GM18868 (cell line): ENCODE data around the gene SMC3.
"Not testable (repeated sequence)": the region's sequence is repeated elsewhere in the genome, so short reads cannot be mapped to it uniquely, and the experiment has no call there.

Experiments used
- ATAC-seq: cut with Tn5 transposase; IDR thresholded peaks from one replicate; pipeline ENCODE4 v1.9.1; 2021; ENCODE audit warnings: mild to moderate bottlenecking, moderate library complexity; ENCODE audit not compliant: unreplicated experiment

SMC3 gene

DNA sequence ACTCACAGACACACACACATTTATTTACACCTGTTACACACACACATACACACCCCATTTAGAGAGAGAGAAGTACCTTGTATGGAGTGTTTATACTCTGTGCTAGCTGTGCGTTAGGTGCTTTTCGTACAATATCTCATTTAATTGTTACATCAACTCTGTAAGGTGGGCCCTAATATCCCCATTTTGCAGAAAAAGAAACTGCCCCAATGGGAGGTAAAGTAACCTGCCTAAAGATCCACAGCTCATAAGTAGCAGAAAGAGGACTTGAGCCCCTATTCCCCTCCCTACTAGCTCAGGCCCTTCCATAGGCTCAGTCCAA is 52.9 kb downstream of the SMC3 start:
- no peak for ATAC-seq

DNA sequence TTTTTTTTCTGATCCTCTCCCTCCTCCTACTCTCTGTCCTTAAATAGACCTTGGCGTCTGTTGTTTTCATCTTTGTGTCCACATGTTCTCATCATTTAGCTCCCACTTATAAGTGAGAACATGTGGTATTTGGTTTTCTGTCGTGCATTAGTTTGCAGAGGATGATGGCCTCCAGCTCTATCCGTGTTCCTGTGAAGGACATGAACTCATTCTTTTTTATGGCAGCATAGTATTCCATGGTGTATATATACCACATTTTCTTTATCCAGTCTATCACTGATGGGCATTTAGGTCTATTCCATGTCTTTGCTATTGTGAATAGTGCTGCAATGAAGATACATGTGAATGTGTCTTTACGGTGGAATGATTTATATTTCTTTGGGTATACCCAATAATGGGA is 55.8 kb downstream of the SMC3 start:
- not testable (repeated sequence) for ATAC-seq

GRCh38 chr10:110625356-110625894 is 57.9 kb downstream of the SMC3 start:
- no peak for ATAC-seq

DNA sequence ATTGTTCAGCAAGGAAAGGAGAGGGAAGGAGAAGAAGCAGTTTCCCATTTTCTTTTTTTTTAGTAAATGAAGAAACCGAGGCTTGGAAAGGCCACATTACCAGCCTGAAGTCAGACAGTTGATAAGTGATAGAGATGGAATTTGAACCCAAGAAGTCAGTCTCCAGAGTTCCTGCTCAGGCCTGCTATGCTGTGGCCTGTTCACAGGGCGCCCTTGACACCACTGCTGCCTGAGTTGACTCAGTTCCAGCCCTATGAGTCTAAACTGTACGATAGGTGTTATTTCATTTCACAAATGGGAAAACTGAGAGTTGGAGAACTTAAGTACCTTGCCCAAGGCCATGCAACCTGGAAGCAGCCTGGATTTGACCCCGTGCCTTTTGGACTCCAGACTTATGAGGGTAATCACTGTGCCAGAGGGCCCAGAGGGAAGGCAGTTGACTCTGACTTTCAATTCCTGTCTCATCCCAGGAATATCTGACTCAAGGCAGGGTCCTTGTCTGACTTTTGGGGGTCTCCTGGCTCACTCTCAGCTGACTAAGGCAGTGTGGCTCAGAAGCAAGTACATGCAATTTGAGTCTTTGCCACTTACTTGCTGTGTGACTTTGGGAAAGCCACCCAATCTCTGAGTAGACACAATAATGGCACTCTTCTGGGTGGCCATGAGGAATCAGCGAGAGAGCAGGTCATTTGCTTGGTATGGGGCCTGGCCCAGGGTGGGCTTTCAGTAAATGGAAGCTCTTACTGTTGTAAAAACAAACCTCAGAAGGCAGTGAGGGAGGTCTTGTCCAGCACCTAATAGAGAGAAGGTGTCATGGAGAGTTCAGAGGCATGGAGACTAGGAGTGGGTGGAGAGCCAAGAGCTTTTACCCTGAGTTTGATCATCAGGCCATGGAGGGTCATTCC is 58.7 kb downstream of the SMC3 start:
- no peak for ATAC-seq

DNA sequence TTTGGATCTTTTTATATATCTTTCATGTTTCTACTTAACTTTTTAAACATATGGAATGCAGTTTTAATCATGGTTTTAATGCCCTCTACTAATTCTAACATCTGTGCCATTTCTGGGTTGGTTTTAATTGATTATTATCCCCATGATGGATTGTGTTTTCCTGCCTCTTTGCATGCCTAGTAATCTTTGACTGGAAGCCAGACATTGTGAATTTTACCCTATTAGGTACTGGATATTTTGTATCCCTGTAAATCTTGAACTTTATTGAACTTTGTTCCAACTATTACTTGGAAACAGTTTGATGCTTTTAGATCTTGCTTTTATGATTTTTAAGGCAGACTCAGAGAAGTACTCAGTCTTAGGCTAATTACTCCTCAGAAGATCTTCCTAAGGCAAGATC is 60.7 kb downstream of the SMC3 start:
- ATAC-seq = no peak

GRCh38 chr10:110629680-110630191 is 62.2 kb downstream of the SMC3 start:
- ATAC-seq = no peak

GRCh38 chr10:110631934-110632333 is 64.4 kb downstream of the SMC3 start:
- ATAC-seq = no peak

GRCh38 chr10:110632591-110633215 is 65.2 kb downstream of the SMC3 start:
- ATAC-seq = no peak

DNA sequence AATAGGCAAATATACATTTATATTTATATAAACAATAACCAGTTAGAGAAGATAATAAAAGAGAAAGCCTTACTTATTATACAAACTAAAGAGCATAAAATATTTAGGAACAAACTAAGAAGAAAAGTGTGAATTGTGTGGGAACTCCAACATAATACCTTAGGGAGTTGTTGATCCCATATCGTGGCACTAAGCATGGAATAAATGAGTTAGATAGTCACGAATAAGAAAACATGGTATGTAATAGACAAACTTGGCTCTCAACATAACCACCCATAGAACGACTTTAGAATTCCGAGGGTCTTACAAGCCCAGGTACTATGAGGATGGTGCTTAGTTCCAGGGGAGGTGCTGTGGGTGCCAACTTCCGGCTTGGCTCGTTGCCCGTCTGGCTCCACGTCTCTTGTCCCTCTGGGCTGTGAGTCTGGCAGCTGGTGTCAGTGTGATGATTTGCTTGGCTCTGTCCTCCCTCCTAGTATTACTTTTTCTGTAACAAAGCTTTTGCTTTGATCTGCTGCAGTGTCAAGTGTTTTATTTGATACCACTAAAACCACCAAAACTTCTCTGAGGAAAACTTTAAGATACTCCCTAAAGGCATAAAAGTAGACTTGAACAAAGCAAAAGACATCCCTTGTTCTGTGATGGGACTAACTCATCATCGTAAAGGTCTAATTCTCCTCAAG is 67.2 kb downstream of the SMC3 start:
- ATAC-seq = no peak

GRCh38 chr10:110636572-110636931 is 69.1 kb downstream of the SMC3 start:
- ATAC-seq = no peak

- ATAC-seq = no peak
Measured at GRCh38 chr10:110636932-110637557, 69.5 kb downstream of the SMC3 start.

- ATAC-seq = no peak
Measured at GRCh38 chr10:110637558-110638053, 70.1 kb downstream of the SMC3 start.

DNA sequence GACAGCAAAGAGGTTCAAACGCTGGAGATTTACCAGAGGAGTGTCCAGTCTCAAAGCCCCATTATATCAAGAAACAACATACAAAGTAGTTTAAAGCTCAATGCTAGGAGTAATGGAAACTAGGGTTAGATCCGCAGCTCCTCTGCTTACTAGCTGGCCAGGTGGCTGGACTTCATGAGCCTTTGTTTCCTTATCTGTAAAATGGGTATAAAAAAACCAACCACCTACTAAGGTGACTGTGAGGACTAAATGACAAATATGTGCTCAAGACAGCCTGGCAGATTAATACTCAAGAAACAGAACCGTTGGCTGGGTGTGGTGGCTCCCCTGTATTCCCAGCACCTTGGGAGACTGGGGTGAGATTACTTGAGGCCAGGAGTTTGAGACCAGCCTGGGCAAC is 70.8 kb downstream of the SMC3 start:
- no peak for ATAC-seq

GRCh38 chr10:110639046-110639445 is 71.6 kb downstream of the SMC3 start:
- ATAC-seq = not testable (repeated sequence)

GRCh38 chr10:110639858-110640257 is 72.4 kb downstream of the SMC3 start:
- not testable (repeated sequence) for ATAC-seq

DNA sequence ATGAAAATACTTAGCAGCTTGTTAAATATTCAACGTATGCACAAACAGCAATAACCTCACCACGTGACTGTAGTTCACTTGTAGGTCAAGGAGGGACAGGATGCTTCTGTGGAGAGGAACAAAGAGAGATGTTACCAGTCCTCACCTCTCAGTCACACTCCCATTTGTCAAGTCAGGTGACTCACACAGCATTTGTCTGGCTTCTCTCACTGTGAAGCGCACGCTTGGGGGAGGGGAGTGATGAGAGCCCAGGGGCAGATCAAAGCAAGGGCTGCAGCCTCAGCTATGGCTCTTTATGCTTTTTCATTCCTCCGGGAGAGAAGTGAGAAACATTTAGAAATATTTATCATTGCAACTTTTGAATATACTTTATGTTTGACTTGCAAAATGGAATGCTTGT is 73.8 kb downstream of the SMC3 start:
- peak; percentile 77 for ATAC-seq

GRCh38 chr10:110642204-110643034 is 74.9 kb downstream of the SMC3 start:
- ATAC-seq = no peak

- ATAC-seq = no peak
Measured at GRCh38 chr10:110643035-110643652, 75.6 kb downstream of the SMC3 start.
